Activated CD8-positive, alpha-beta memory T cell treated with anti-CD3 and anti-CD28 coated beads for 48 hours (primary cell): ENCODE results near the gene LELP1.
"Not testable (repeated sequence)": the region's sequence is repeated elsewhere in the genome, so short reads cannot be mapped to it uniquely, and the experiment has no call there.

Source experiments
- DNase-seq, 3 experiments: peaks; one replicate each; pipeline ENCODE4 v3.0.0-alpha.2; 2020; ENCODE audit warnings: low read depth in 2 of 3, low spot score in 2 of 3

Gene LELP1

GRCh38 chr1:153228491-153228890 is 25.3 kb downstream of the LELP1 start:
- no peak for DNase-seq

GRCh38 chr1:153229076-153229829 is 26.0 kb downstream of the LELP1 start:
- not testable (repeated sequence) for DNase-seq

GRCh38 chr1:153231363-153231762 is 28.1 kb downstream of the LELP1 start:
- DNase-seq = no peak

- DNase-seq = no peak
Measured at GRCh38 chr1:153231785-153232184, 28.6 kb downstream of the LELP1 start.

- no peak for DNase-seq
Measured at GRCh38 chr1:153232553-153232952, 29.3 kb downstream of the LELP1 start.

GRCh38 chr1:153233448-153233847 is 30.2 kb downstream of the LELP1 start:
- DNase-seq = no peak

GRCh38 chr1:153238527-153238926 is 35.3 kb downstream of the LELP1 start:
- DNase-seq = no peak

- no peak for DNase-seq
Measured at GRCh38 chr1:153242160-153242559, 38.9 kb downstream of the LELP1 start.

GRCh38 chr1:153245466-153245865 is 42.2 kb downstream of the LELP1 start:
- no peak for DNase-seq

GRCh38 chr1:153246018-153246417 is 42.8 kb downstream of the LELP1 start:
- DNase-seq = no peak

- no peak for DNase-seq
Measured at GRCh38 chr1:153246825-153247224, 43.6 kb downstream of the LELP1 start.

- no peak for DNase-seq
Measured at GRCh38 chr1:153248176-153248879, 45.1 kb downstream of the LELP1 start.

- DNase-seq = no peak
Measured at GRCh38 chr1:153250166-153250565, 46.9 kb downstream of the LELP1 start.

GRCh38 chr1:153251087-153251486 is 47.9 kb downstream of the LELP1 start:
- DNase-seq = no peak

- no peak for DNase-seq
Measured at GRCh38 chr1:153251562-153251961, 48.3 kb downstream of the LELP1 start.

- DNase-seq = no peak
Measured at GRCh38 chr1:153251988-153252387, 48.8 kb downstream of the LELP1 start.

- DNase-seq = no peak
Measured at GRCh38 chr1:153253076-153253475, 49.8 kb downstream of the LELP1 start.

GRCh38 chr1:153253693-153254092 is 50.5 kb downstream of the LELP1 start:
- no peak for DNase-seq
